PC-3 (cell line): ENCODE data around the gene TAOK1. TPM values are rescaled to one million over a fixed set of nuclear protein-coding genes. Genes with fewer than 3 reads are reported as not detected.

Experiments
- ATAC-seq: fragments of 200-7000 bp; cut with Tn5 transposase; 2 replicates; pipeline ENCODE4 v1.9.1; 2020; ENCODE audit warnings: mild to moderate bottlenecking, moderate library complexity
- BruUV-seq: library from RNA; stranded (reverse); fragments of 400-500 nt; replicated peaks from 2 replicates; lab custom pipeline; 2021; lab: Mats Ljungman, UMichigan
- CTCF ChIA-PET: fragments of 300-600 bp; sonication (Branson Sonifier 250); formaldehyde crosslinking; loops from one replicate; lab custom pipeline; 2022; ENCODE audit warnings: antibody characterized with exemption; lab: Charles Lee
- POLR2A ChIA-PET: fragments of 300-600 bp; sonication (Branson Sonifier 250); formaldehyde crosslinking; loops from one replicate; lab custom pipeline; 2022; ENCODE audit warnings: antibody characterized with exemption; ENCODE audit not compliant: unreplicated experiment; lab: Charles Lee
- DNase-seq: peaks from one replicate; pipeline ENCODE4 v3.0.0-alpha.2; 2015
- H2AFZ ChIP-seq: fragments of 300-600 bp; sonication (generic); 2 replicates; pipeline ENCODE4 v1.6.0; 2016; ENCODE audit warnings: antibody characterized with exemption, low read length
- H3F3A ChIP-seq: fragments of 300-600 bp; sonication (generic); one replicate; pipeline ENCODE4 v1.6.0; 2017; ENCODE audit warnings: antibody characterized with exemption, low read length, control low read depth, mild to moderate bottlenecking; ENCODE audit not compliant: unreplicated experiment
- H3K27ac ChIP-seq: fragments of 300-600 bp; sonication (generic); 2 replicates; pipeline ENCODE4 v1.5.1; 2016; ENCODE audit warnings: mild to moderate bottlenecking, low read length
- H3K27me3 ChIP-seq: fragments of 300-600 bp; sonication (generic); 2 replicates; pipeline ENCODE4 v1.6.1; 2016; ENCODE audit warnings: low read length, mixed read lengths
- H3K36me3 ChIP-seq: fragments of 300-600 bp; sonication (generic); 2 replicates; pipeline ENCODE4 v1.6.1; 2016; ENCODE audit warnings: low read depth, mixed run types, low read length, mixed read lengths
- H3K4me1 ChIP-seq: fragments of 300-600 bp; sonication (generic); 2 replicates; pipeline ENCODE4 v1.5.1; 2016; ENCODE audit warnings: low read length; ENCODE audit not compliant: insufficient read depth
- H3K4me2 ChIP-seq: fragments of 300-600 bp; sonication (generic); 2 replicates; pipeline ENCODE4 v1.6.0; 2016; ENCODE audit warnings: low read length
- H3K4me3 ChIP-seq: fragments of 300-600 bp; sonication (generic); 2 replicates; pipeline ENCODE4 v1.5.1; 2016; ENCODE audit warnings: mild to moderate bottlenecking, low read length, mixed read lengths
- H3K79me2 ChIP-seq: fragments of 300-600 bp; sonication (generic); 2 replicates; pipeline ENCODE4 v1.6.1; 2017; ENCODE audit warnings: low read length, mixed read lengths
- H3K9ac ChIP-seq: fragments of 300-600 bp; sonication (generic); 2 replicates; pipeline ENCODE4 v1.6.0; 2016; ENCODE audit warnings: mild to moderate bottlenecking, low read length
- H3K9me2 ChIP-seq: fragments of 300-600 bp; sonication (generic); replicated peaks from 2 replicates; pipeline ENCODE4 v1.6.1; 2016; ENCODE audit warnings: mixed run types, low read length, mixed read lengths
- H3K9me3 ChIP-seq: fragments of 300-600 bp; sonication (generic); 2 replicates; pipeline ENCODE4 v1.6.1; 2016; ENCODE audit warnings: low read length, mixed read lengths
- H4K20me1 ChIP-seq: fragments of 300-600 bp; sonication (generic); 2 replicates; pipeline ENCODE4 v1.6.1; 2016; ENCODE audit warnings: low read length, mixed read lengths
- EZH2 ChIP-seq: fragments of 300-600 bp; sonication (generic); IDR thresholded peaks from one replicate; pipeline ENCODE4 v1.6.1; 2017; ENCODE audit warnings: antibody characterized with exemption, mild to moderate bottlenecking, low read length; ENCODE audit not compliant: unreplicated experiment
- EZH2phosphoT487 ChIP-seq: fragments of 300-600 bp; sonication (generic); IDR thresholded peaks from 2 replicates; pipeline ENCODE4 v1.6.1; 2018; ENCODE audit warnings: mild to moderate bottlenecking, antibody characterized with exemption, low read length, borderline replicate concordance
- intact Hi-C: fragments of 100-400 bp; cut with micrococcal nuclease; formaldehyde crosslinking; loops from 2 replicates; pipeline ENCODE4 v1.9.0; 2023
- total RNA-seq: library from RNA; depleted of rRNA; stranded (reverse); fragments of >200 nt; gene quantifications from 2 replicates; pipeline ENCODE4 v1.2.3, GENCODE V29; 2014
- TF ChIP-seq, protein P1 (sequence below): fragments of 300-600 bp; sonication (generic); conservative IDR thresholded peaks from 2 replicates; pipeline ENCODE4 v1.5.1; 2017; ENCODE audit warnings: antibody characterized with exemption, low read depth, mild to moderate bottlenecking, low read length

TAOK1 gene
- total RNA-seq, 1 experiment from 2014 or later = 17.3 TPM

DNA sequence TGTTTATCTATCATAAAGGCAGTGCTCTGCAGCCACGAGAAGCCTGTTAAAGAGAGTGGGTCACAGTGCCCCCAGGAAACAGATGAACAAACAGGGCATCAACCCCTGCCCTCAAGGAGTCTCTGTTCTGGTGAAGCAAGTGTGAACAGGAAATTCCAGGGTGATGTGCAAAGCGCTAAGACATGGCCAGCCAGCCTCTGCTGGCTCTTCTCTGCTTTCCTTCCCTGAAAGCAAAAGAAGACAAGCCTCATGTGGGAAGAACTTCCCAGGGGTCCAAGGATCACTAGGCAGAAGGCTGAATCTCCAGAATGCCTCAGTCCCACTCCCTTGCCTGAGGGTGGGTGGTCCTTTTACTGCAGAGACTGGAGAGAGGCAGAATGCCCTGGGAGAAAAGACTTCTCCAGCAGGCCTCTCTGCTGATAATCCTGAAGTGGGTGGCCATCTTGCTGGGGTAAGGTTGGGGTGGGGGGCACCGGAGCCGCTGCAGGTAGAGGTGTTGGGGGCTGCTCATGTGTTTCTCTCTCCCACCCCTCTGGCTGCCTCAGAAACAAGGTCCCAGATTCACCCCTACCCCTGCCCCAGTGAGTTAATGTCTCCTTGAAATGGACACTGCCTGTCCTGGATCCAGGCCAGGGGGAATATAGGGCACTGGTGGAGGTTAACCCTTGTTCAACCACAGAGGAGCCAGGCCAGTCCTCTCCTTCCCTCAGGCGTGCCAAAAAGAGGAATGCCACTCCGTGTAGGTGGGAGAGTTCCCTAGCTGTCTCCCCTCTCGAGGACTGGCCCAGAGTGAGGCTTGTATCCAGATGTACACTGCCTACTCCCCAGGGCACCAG is 205.2 kb downstream of the TAOK1 start:
- H3K9me3 ChIP-seq = no peaks in the 10 kb centered on the region
- peak; percentile 30 for DNase-seq
- H3K27ac ChIP-seq = no peak overlapping the region
- no peak overlapping the region for H3K4me3 ChIP-seq
- H4K20me1 ChIP-seq = no peaks in the 10 kb centered on the region
- no peaks in the 10 kb centered on the region for H3F3A ChIP-seq
- CTCF ChIA-PET = interaction anchor here (0.8 kb wide), 1 partner anchor 22 kb away, joined by 3 read pairs; no protein-coding TSS in a partner anchor
- POLR2A ChIA-PET = no interaction called here
- intact Hi-C loops = no loop called here
- no peak overlapping the region for H2AFZ ChIP-seq
- 0 out of 2 replicates have a peak overlapping the region, but pooled peaks have one; percentile 7 for H3K4me2 ChIP-seq
- no peaks in the 10 kb centered on the region for H3K27me3 ChIP-seq
- H3K36me3 ChIP-seq = no peaks in the 10 kb centered on the region
- no peaks in the 10 kb centered on the region for H3K9me2 ChIP-seq
- BruUV-seq = no TSS peak
- peaks cover 35% of the 10 kb centered on the region for H3K4me1 ChIP-seq
- no peak for ATAC-seq
- no peak overlapping the region for H3K9ac ChIP-seq
- peaks cover 8% of the 10 kb centered on the region; the same call in 1 of the 2 replicates for H3K79me2 ChIP-seq
- TF ChIP-seq, protein P1, sequence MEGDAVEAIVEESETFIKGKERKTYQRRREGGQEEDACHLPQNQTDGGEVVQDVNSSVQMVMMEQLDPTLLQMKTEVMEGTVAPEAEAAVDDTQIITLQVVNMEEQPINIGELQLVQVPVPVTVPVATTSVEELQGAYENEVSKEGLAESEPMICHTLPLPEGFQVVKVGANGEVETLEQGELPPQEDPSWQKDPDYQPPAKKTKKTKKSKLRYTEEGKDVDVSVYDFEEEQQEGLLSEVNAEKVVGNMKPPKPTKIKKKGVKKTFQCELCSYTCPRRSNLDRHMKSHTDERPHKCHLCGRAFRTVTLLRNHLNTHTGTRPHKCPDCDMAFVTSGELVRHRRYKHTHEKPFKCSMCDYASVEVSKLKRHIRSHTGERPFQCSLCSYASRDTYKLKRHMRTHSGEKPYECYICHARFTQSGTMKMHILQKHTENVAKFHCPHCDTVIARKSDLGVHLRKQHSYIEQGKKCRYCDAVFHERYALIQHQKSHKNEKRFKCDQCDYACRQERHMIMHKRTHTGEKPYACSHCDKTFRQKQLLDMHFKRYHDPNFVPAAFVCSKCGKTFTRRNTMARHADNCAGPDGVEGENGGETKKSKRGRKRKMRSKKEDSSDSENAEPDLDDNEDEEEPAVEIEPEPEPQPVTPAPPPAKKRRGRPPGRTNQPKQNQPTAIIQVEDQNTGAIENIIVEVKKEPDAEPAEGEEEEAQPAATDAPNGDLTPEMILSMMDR = no peak
- TF ChIP-seq EZH2 (no peak), EZH2phosphoT487 (no peak)

DNA sequence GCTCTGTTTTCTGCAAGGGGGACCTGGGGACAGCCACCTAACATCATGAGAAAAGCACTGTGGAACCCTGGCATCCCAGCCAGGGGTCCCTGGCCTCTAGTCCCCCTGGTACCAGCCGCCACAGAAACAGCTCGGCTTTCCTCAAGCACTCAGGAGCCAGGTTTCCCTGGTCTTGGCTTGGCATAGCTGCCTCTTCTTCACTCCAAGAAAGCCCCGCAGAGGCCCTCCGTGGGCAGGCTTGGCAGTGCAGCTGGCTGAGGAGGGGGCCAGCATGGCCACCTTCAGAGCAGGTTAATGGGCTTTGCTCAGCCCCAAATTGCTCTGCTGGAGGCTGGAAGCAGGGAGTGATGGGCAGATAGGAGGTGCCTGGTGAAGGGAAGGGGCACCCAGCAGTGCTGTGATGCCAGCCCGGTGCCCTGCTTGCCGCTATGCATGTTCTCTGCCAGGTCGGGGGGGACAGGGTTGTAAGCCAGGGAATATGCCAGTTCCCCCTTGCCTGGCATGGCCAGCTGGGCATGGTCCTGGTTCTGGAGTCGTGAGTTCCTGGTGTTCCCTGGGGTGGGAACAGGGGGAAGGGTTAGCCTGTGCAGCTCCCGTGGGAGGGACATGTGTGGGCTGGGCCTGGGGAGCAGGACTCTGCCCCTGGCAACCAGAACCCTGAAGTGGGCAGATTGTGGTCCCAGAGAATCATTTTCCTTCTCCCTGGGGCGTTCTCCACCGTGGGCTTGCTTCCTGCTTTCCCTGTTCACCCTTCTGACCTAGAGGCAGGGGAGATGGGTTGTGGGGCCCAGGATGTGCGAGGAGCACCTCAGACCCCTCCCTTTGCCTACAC is 206.0 kb downstream of the TAOK1 start:
- CTCF ChIA-PET = interaction anchor here (0.8 kb wide), 1 partner anchor 21 kb away, joined by 3 read pairs; no protein-coding TSS in a partner anchor
- no peak overlapping the region for H3K4me3 ChIP-seq
- H3K9ac ChIP-seq = no peak overlapping the region
- no peak for ATAC-seq
- intact Hi-C loops = no loop called here
- peaks cover 8% of the 10 kb centered on the region; the same call in 1 of the 2 replicates for H3K79me2 ChIP-seq
- no peaks in the 10 kb centered on the region for H3K27me3 ChIP-seq
- no peaks in the 10 kb centered on the region for H4K20me1 ChIP-seq
- DNase-seq = no peak
- POLR2A ChIA-PET = no interaction called here
- H3K9me3 ChIP-seq = no peaks in the 10 kb centered on the region
- no peak overlapping the region for H3K4me2 ChIP-seq
- no peaks in the 10 kb centered on the region for H3K36me3 ChIP-seq
- H3F3A ChIP-seq = no peaks in the 10 kb centered on the region
- H2AFZ ChIP-seq = no peak overlapping the region
- H3K27ac ChIP-seq = no peak overlapping the region
- no peak for TF ChIP-seq EZH2
- TF ChIP-seq EZH2phosphoT487 = no peak
- TF ChIP-seq, protein P1 = no peak
- peaks cover 33% of the 10 kb centered on the region for H3K4me1 ChIP-seq
- H3K9me2 ChIP-seq = no peaks in the 10 kb centered on the region
- BruUV-seq = no TSS peak
